Measurements from ENCODE around the gene LENG9.
"Not testable (repeated sequence)": the region's sequence is repeated elsewhere in the genome, so short reads cannot be mapped to it uniquely, and the experiment has no call there.

Gene LENG9

GRCh38 chr19:54478677-54479266 is 15.2 kb upstream of the LENG9 start:
- no peak for DNase-seq (ENCODE audit: low read depth)

DNA sequence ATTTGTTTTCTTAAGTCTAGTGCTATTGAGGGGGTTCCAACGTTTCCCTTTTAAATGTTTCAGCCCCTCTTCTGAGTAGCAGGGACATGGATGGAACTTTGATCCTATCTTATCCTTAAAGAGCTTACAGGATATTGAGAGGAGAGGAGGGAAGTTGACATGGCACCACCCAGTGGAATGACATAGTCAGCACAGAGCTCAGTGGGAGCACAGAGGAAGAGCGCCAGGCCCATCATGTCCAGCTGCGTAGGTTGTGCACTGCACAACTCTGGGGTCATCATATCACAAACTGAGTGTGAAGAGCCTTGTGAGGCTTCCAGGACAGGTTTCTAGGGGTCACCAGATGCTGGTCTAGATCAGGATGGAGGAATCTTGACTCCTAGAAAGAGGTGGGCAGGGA is 14.1 kb upstream of the LENG9 start:
- DNase-seq (ENCODE audit: low read depth) = no peak

DNA sequence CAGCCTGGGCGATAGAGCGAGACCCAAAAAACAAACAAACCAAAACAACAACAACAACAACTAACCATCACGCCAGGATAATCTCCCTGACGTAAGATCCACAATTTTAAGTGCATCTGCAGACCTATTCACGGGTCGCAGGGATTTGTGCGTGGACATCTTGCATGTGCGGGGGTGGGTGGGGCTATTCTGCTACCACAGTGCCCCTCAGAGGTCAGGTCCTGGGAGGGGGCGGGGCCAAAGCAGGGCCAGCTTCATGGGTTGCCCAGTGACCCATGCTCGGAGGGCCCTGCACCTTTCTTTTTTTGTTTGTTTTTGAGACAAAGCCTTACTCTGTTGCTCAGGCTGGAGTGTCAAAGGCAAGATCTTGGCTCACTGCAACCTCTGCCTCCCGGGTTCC is 12.1 kb upstream of the LENG9 start:
- DNase-seq (ENCODE audit: low read depth) = no peak

- no peak for DNase-seq (ENCODE audit: low read depth)
Observed at GRCh38 chr19:54473892-54474372, 10.4 kb upstream of the LENG9 start.

DNA sequence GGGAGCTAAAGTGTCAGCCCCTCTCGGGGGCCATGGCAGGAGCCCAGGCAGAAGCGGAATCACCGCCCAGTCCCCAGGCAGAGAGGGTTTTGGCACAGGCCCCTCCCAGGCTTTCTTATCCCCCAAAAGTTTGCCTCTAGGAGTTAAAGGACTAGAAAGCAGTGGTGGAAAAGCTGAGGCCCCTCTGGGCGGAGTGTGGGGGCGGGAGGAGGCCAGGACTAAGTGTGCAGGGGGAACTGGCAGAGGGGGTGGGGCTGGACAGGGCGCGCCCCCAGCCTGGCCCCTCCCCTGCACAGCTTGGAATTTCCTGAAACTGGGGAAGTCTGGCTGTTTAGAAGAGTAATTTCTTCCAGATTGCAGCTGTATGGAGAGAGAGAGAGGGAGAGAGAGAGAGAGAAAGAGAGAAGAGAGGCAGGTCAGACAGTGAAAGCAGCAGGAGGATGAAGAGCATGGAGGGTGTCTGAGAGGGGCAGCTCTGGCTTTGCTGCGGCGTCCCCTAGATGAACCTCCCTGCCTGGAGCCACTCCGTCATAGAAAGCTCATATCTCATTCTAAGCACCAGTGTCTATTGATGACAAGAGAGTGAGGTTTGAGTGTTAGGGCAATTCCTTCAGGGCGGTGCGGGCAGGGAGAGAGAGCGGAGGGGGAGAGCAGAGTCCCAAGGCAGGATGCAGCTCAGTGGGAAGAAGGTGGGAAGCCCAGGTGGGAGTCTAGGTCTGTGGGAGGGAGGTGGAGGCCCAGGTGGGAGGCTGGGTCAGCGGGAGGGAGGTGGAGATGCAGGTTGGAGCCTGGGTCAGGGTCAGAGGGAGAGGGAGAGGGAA is 9.7 kb upstream of the LENG9 start, which contains the start of gene CDC42EP5:
CDC42EP5 (minus strand) TSS at position 226 of the 821 bp plus-strand sequence. CDS start 7,749 bp downstream, outside the sequence.
- DNase-seq (ENCODE audit: low read depth) = no peak

DNA sequence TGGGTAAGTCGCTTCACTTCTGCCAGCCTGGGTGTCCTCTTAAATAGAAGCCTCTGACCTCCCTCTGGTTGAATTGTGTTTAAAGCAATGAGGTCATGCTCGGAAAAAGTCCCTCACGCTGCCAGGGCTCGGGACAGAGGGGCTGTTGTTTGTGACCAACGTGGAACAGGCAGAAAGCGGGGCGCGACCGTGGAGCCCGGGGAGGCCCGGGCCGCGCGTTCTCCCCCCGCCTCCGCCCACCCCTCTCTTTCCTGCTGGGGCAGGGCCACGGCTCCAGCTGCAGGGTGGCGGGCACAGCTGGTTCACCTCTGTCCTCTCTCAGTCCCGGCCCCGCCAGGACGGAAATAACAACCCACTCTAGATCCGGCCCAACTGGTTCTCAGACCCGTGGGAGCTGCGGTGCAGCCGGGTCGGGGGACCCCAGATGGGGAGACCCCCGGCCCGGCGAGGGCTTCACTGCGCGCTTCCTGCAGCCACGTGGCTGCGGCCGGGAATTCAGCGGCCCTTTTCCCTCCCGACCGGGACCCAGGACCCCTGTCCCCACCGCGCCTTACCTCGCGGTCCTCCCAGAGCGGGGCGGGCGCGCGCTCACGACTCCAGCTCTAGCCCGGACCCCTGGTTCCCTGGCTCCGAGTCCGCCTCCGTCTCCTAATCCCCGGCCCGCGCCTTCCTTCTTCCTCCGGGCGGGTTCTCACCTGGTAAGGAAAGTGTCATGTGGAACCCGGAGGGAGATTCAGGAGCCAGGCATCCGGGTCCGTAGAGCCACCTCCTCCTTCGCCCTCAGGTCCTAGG is 7.6 kb upstream of the LENG9 start:
- DNase-seq (ENCODE audit: low read depth) = no peak

- DNase-seq (ENCODE audit: low read depth) = no peak
Observed at GRCh38 chr19:54470276-54470887, 6.8 kb upstream of the LENG9 start.

GRCh38 chr19:54469496-54469934 is 5.9 kb upstream of the LENG9 start:
- no peak for DNase-seq (ENCODE audit: low read depth)

GRCh38 chr19:54466110-54466480 is 2.5 kb upstream of the LENG9 start:
- not testable (repeated sequence) for DNase-seq (ENCODE audit: low read depth)

- DNase-seq (ENCODE audit: low read depth) = no peak
Observed at GRCh38 chr19:54465426-54466109, 2.0 kb upstream of the LENG9 start.

DNA sequence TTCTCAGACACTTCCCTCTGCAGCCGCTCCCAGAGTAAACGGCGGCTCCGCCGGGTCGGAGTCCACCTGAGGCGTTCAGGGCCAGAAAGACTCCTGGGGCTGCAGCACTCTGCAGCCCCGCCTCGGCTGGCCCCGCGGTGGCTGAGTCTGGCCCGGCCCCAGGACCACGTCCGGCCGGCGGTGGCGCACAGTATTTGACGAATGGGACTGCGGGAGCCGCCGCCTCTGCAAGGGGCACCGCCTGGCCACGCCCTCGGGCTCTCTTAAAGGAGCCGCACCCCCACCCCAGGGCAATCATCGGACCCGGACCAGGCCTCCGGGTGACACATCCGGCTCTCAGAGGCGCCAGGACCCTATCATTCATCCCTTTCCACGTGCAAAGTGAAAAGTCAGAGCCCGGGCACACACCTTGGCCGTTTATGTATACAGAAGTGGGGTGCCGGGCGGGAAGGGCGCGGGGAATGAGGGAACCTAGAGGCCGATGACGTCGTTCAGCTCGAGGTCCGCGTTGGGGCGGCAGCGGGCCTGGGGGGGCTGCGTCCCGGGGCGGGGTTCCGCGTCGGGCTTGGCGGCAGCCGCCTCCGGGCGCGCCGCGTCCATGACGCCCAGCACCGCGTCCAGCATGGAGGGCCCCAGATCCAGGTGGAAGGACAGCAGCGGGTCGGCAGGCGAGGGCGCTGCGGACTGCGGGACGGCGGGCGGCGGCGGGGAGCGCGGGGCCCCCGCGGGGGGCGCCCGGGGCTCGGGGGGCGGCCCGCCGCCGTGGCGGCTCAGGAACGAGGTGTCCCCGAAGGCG is 1.2 kb upstream of the LENG9 start:
- DNase-seq (ENCODE audit: low read depth) = peak; percentile 59

DNA sequence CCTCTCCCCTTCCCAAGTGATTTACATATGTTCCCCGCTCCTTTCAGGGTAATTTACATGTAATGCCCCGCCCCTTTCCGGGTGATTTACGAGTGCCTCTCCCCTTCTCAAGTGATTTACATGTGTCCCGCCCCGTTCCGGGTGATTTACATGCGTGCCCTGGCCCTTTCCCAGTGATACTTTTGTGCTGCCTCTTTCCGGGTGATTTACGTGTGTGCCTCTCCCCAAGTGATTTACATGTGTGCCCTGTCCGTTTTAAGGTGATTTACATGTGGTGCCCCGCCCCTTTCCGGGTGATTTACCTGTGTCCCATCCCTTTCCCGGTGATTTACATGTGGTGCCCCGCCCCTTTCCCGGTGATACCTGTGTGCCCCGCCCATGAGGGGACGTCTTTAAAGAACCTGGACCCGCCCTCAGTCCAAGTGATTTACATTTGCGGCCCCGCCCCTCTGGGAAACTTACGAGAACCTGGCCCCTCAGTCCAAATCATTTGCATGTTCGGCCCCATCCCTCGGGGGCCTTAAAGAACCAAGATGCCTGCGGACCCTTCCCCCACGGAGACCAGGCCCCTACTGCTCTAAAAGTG is 559 bp upstream of the LENG9 start:
- DNase-seq (ENCODE audit: low read depth) = peak; percentile 51

DNA sequence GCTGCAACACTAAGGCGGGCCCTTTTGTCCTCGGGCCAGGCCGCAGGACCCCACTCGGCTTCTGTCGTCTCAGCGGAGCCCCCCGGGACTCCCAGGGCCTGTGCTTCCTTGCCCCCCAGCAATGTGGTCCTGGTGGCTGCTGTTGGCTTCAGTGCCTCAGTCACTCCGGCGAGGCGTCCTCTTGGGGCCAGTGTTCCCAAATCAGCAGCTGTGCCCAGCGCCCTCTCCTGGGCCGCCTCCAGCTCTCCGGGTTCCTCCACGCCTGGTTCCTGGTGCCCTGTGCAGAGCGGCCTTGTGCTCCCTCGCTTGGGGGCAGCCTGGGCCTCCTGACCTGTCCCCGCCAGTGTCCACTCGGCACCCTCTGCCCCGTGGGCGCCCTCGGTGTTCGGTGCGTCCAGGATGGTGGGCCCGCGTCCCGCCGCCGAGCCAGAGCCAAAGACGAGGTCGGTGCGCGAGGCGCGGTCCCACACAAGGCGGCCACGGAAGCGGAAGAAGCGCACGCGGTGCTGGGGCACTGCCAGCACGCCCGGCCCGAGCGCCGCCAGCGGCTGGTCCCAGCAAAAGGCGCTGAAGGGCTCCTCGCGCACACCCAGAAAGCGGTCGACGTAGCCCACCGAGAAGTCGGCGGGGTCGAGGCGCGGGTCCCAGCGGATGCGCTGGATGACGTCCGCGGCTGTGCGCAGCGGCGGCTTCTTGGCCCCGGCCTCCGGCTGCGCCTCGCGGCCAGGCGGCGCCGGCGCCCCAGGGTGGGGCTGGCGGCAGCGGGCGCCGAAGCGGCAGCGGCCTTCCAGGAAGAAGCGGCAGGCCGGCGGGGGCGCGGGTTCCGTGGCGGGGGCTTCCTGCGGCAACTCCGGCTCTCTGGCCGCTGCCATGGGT is 685 bp downstream of the LENG9 start:
- peak; percentile 47 for DNase-seq (ENCODE audit: low read depth)

DNA sequence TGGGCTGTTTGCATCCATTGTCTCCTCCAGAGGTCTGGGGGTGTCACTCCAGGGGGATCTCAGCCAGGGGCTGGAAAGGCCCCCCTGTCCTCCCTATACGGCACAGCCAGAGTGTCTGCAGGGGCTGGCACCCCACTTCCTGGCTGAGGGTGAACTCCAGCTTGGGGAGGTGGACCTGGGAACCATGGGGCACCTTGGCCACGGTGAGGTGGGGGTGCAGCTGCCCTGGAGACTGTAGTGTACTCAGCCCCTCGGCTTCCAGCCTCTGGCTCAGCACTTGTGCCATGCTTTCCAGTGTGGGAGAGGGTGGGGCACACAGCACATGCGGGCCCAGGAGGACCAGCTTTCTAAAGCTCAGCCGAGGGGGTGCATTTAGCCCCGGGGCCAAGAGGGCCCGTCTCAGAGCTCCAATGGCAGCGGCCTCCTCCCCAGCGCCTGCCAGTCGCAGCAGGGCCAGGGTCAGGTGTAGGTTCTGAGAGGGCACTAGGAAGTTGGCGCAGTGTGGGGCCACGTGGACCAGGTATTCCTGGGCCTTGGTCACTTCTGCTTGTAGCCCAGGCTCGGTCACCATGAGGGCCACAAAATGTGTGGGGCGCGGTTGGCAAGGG is 1.4 kb downstream of the LENG9 start:
- no peak for DNase-seq (ENCODE audit: low read depth)

DNA sequence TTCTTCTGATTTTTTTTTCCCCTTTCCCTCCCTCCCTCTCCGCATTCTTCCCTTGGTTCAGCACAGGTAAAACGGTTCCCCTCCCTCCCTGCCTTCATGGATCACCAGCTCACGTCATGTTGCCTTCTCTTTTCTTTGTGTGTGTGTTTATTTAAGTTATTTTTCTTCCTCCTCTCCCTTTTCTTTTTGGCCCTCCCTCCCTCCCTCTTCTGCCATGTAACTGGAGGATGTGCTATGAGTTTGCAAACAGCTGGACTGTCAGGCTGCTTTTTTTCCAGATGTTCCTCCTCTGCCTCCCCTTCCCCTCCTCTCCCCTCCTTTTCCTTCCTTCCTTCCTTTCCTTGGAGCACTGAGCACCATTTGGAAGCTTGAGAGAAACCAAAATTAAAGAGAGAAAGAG is 2.0 kb downstream of the LENG9 start:
- DNase-seq (ENCODE audit: low read depth) = no peak

GRCh38 chr19:54461210-54461609 is 2.4 kb downstream of the LENG9 start:
- DNase-seq (ENCODE audit: low read depth) = no peak

- no peak for DNase-seq (ENCODE audit: low read depth)
Observed at GRCh38 chr19:54460230-54461005, 3.2 kb downstream of the LENG9 start.
